Fibroblast of mammary gland (primary cell): ENCODE results near the gene C16orf74.

Source experiments
- DNase-seq: peaks from one replicate; pipeline ENCODE4 v3.0.0-alpha.2; 2010; ENCODE audit warnings: low read depth
- H3K4me3 ChIP-seq: 2 replicates; pipeline ENCODE4 v1.5.1; 2011; ENCODE audit warnings: low read depth, mild to moderate bottlenecking, low read length, moderate library complexity; ENCODE audit not compliant: control insufficient read depth
- CTCF ChIP-seq: conservative IDR thresholded peaks from 2 replicates; pipeline ENCODE4 v1.5.1; 2011; ENCODE audit warnings: low read depth, low read length, inconsistent platforms; ENCODE audit not compliant: control insufficient read depth, insufficient read depth

The C16orf74 gene

GRCh38 chr16:85680352-85680944 lies 70.4 kb downstream of the C16orf74 start:
- H3K4me3 ChIP-seq = no peak overlapping the region
- TF ChIP-seq CTCF = no peak
- DNase-seq = no peak

- no peak for DNase-seq
- no peak overlapping the region for H3K4me3 ChIP-seq
- no peak for TF ChIP-seq CTCF
These were observed 71.0 kb downstream of the C16orf74 start for GRCh38 chr16:85679870-85680269.

- no peak overlapping the region for H3K4me3 ChIP-seq
- DNase-seq = no peak
- TF ChIP-seq CTCF = no peak
These were observed 72.1 kb downstream of the C16orf74 start for GRCh38 chr16:85678821-85679220.

GRCh38 chr16:85678016-85678415 lies 72.9 kb downstream of the C16orf74 start:
- DNase-seq = no peak
- TF ChIP-seq CTCF = no peak
- H3K4me3 ChIP-seq = no peak overlapping the region

- no peak for TF ChIP-seq CTCF
These were observed 73.4 kb downstream of the C16orf74 start for GRCh38 chr16:85677383-85677967.

GRCh38 chr16:85676466-85676865 lies 74.4 kb downstream of the C16orf74 start:
- DNase-seq = no peak
- H3K4me3 ChIP-seq = no peak overlapping the region
- no peak for TF ChIP-seq CTCF

More at GRCh38 chr16:85677383-85677967, 73.4 kb downstream of the C16orf74 start:
- DNase-seq = no peak
- H3K4me3 ChIP-seq = no peak overlapping the region
